HG02588 (cell line): ENCODE data around the gene AOPEP.

Experiments used
- ATAC-seq: cut with Tn5 transposase; IDR thresholded peaks from one replicate; pipeline ENCODE4 v1.9.1; 2021; ENCODE audit warnings: mild to moderate bottlenecking, moderate library complexity; ENCODE audit not compliant: unreplicated experiment

AOPEP gene

GRCh38 chr9:95102001-95102433 lies 375.5 kb downstream of the AOPEP start:
- ATAC-seq = no peak

- no peak for ATAC-seq
Measured at GRCh38 chr9:95102572-95102971, 376.1 kb downstream of the AOPEP start.

- no peak for ATAC-seq
Measured at GRCh38 chr9:95103281-95103771, 376.8 kb downstream of the AOPEP start.

- no peak for ATAC-seq
Measured at GRCh38 chr9:95103871-95104580, 377.5 kb downstream of the AOPEP start.

- no peak for ATAC-seq
Measured at GRCh38 chr9:95104581-95104960, 378.1 kb downstream of the AOPEP start.

GRCh38 chr9:95104980-95105379 lies 378.5 kb downstream of the AOPEP start:
- ATAC-seq = no peak

GRCh38 chr9:95105519-95106287 lies 379.2 kb downstream of the AOPEP start:
- ATAC-seq = no peak

GRCh38 chr9:95107001-95107749 lies 380.7 kb downstream of the AOPEP start:
- ATAC-seq = no peak

GRCh38 chr9:95107976-95108375 lies 381.5 kb downstream of the AOPEP start:
- ATAC-seq = no peak

GRCh38 chr9:95108777-95109176 lies 382.3 kb downstream of the AOPEP start:
- ATAC-seq = no peak

- no peak for ATAC-seq
Measured at GRCh38 chr9:95109456-95109855, 383.0 kb downstream of the AOPEP start.

- no peak for ATAC-seq
Measured at GRCh38 chr9:95110921-95111525, 384.5 kb downstream of the AOPEP start.

GRCh38 chr9:95111716-95112115 lies 385.2 kb downstream of the AOPEP start:
- no peak for ATAC-seq

GRCh38 chr9:95112436-95113280 lies 386.2 kb downstream of the AOPEP start:
- ATAC-seq = no peak

- no peak for ATAC-seq
Measured at GRCh38 chr9:95115104-95115503, 388.6 kb downstream of the AOPEP start.

- ATAC-seq = no peak
Measured at GRCh38 chr9:95116002-95116807, 389.7 kb downstream of the AOPEP start.

GRCh38 chr9:95116808-95117204 lies 390.3 kb downstream of the AOPEP start:
- no peak for ATAC-seq

- no peak for ATAC-seq
Measured at GRCh38 chr9:95118596-95118995, 392.1 kb downstream of the AOPEP start.

GRCh38 chr9:95120781-95121370 lies 394.4 kb downstream of the AOPEP start:
- no peak for ATAC-seq
